CD4-positive, alpha-beta T cell (primary cell): ENCODE results near the gene SPTLC2. TPM values are rescaled to one million over a fixed set of nuclear protein-coding genes. Genes with fewer than 3 reads are reported as not detected.

Experiments used
- ATAC-seq: fragments of 200-7000 bp; cut with Tn5 transposase; one replicate; pipeline ENCODE4 v1.10.0; 2022; ENCODE audit warnings: mild to moderate bottlenecking; ENCODE audit not compliant: poor library complexity
- CTCF ChIA-PET: fragments of 350-600 bp; sonication (Branson Sonifier 250); formaldehyde crosslinking; loops from one replicate; lab custom pipeline; 2021; ENCODE audit warnings: antibody characterized with exemption, inconsistent platforms; lab: Charles Lee
- POLR2A ChIA-PET: fragments of 350-600 bp; sonication (Branson Sonifier 250); formaldehyde crosslinking; loops from one replicate; lab custom pipeline; 2021; ENCODE audit warnings: antibody characterized with exemption, inconsistent platforms; lab: Charles Lee
- DNase-seq, 14 experiments: peaks; one replicate each; pipeline ENCODE4 v3.0.0-alpha.2; 2013 to 2020; ENCODE audit warnings: mixed read lengths in 2 of 14
- H3K27ac ChIP-seq, 2 donors: one replicate each; pipeline versions ENCODE4 v1.5.1 to v1.7.0; 2013; ENCODE audit warnings: low read length in 2 of 2, low read depth in 1 of 2, mild to moderate bottlenecking in 1 of 2
- H3K27me3 ChIP-seq, 2 experiments: 1 replicate in 1 of 2; 2 replicates in 1 of 2; pipeline versions ENCODE4 v1.6.1 to v1.7.0; 2013; ENCODE audit warnings: low read length in 2 of 2, control low read depth in 1 of 2, mild to moderate bottlenecking in 1 of 2, moderate library complexity in 1 of 2; ENCODE audit not compliant: insufficient read depth in 2 of 2, control insufficient read depth in 1 of 2
- H3K36me3 ChIP-seq: one replicate; pipeline ENCODE4 v1.6.1; 2013; ENCODE audit warnings: low read length, control low read depth; ENCODE audit not compliant: insufficient read depth
- H3K4me1 ChIP-seq: one replicate; pipeline ENCODE4 v1.6.1; 2013; ENCODE audit warnings: low read length, control low read depth; ENCODE audit not compliant: insufficient read depth
- H3K4me3 ChIP-seq: one replicate; pipeline ENCODE4 v1.5.1; 2013; ENCODE audit warnings: mild to moderate bottlenecking, low read length, moderate library complexity
- H3K9me3 ChIP-seq, 2 experiments: 1 replicate in 1 of 2; 2 replicates in 1 of 2; pipeline versions ENCODE4 v1.6.1 to v1.7.0; 2013; ENCODE audit warnings: low read length in 2 of 2, mild to moderate bottlenecking in 2 of 2, control low read depth in 1 of 2, moderate library complexity in 1 of 2; ENCODE audit not compliant: control insufficient read depth in 1 of 2, insufficient read depth in 1 of 2
- H3K27ac Mint-ChIP-seq: one replicate; pipeline ENCODE4 v1.8.0; 2020; ENCODE audit warnings: mixed read lengths
- H3K27me3 Mint-ChIP-seq: one replicate; pipeline ENCODE4 v1.8.0; 2021; ENCODE audit warnings: mixed read lengths
- H3K36me3 Mint-ChIP-seq: one replicate; pipeline ENCODE4 v1.8.0; 2021; ENCODE audit warnings: low read depth, mixed read lengths
- H3K4me1 Mint-ChIP-seq: one replicate; pipeline ENCODE4 v1.8.0; 2021; ENCODE audit warnings: low read depth, mixed read lengths
- H3K4me3 Mint-ChIP-seq: one replicate; pipeline ENCODE4 v1.8.0; 2020; ENCODE audit warnings: mild to moderate bottlenecking, mixed read lengths
- H3K9me3 Mint-ChIP-seq: one replicate; pipeline ENCODE4 v1.8.0; 2020; ENCODE audit warnings: mixed read lengths
- intact Hi-C, 2 experiments: fragments of 100-400 bp; cut with DNase I in 1 of 2; cut with micrococcal nuclease in 1 of 2; formaldehyde crosslinking; loops; one replicate each; pipeline versions ENCODE4 v1.15.1 to v1.9.0; 2023 to 2025; cut with DNase I, micrococcal nuclease
- total RNA-seq, 174 experiments: library from RNA in 2 of 174; stranded (reverse) in 2 of 174; gene quantifications; one replicate each; pipeline ENCODE4 v1.2.3 and lab custom pipeline; 2021 to 2026
- TF ChIP-seq, protein P1 (sequence below): fragments of 200-600 bp; IDR thresholded peaks from one replicate; pipeline ENCODE4 v1.8.0; 2022; ENCODE audit warnings: antibody characterized with exemption, mild to moderate bottlenecking

The SPTLC2 gene
- total RNA-seq, 2 experiments from 2014 or later: 13.0 to 14.5 TPM

DNA sequence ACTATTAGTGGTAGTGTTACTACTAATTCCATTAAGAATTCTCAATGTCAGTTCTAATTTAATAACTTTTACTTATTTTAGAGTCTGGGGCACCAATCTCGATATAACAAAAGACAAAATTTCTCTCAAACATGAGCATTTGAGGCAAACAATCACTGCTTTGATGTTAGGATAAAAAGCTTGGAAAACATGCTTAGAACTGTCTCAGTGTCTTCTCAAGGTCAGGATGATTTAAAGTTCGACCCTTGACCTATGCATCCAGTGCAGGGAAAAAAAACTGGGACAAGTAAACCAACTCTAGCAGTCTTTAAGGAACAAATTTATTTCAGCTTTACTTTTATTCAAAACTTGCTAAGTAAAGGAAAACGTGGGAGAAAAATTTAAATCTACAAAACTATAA lies 31.1 kb downstream of the SPTLC2 start:
- Histone ChIP-seq H3K4me1 (peaks cover 21% of the 10 kb centered on the region), H3K27me3 (no peaks in the 10 kb centered on the region), H3K4me3 (no peak overlapping the region), H3K27ac (no peak overlapping the region), H3K36me3 (peaks cover 4% of the 10 kb centered on the region), H3K9me3 (no peaks in the 10 kb centered on the region)
- Mint-ChIP-seq H3K9me3 (no peaks in the 10 kb centered on the region), H3K27me3 (no peaks in the 10 kb centered on the region), H3K27ac (no peak overlapping the region), H3K36me3 (peaks cover 5% of the 10 kb centered on the region), H3K4me3 (no peak overlapping the region), H3K4me1 (peaks cover 46% of the 10 kb centered on the region)
- TF ChIP-seq, protein P1, sequence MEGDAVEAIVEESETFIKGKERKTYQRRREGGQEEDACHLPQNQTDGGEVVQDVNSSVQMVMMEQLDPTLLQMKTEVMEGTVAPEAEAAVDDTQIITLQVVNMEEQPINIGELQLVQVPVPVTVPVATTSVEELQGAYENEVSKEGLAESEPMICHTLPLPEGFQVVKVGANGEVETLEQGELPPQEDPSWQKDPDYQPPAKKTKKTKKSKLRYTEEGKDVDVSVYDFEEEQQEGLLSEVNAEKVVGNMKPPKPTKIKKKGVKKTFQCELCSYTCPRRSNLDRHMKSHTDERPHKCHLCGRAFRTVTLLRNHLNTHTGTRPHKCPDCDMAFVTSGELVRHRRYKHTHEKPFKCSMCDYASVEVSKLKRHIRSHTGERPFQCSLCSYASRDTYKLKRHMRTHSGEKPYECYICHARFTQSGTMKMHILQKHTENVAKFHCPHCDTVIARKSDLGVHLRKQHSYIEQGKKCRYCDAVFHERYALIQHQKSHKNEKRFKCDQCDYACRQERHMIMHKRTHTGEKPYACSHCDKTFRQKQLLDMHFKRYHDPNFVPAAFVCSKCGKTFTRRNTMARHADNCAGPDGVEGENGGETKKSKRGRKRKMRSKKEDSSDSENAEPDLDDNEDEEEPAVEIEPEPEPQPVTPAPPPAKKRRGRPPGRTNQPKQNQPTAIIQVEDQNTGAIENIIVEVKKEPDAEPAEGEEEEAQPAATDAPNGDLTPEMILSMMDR: no peak
- no peak for DNase-seq
- CTCF ChIA-PET: no interaction called here
- ATAC-seq: no peak
- POLR2A ChIA-PET: no interaction called here
- intact Hi-C loops: no loop called here

DNA sequence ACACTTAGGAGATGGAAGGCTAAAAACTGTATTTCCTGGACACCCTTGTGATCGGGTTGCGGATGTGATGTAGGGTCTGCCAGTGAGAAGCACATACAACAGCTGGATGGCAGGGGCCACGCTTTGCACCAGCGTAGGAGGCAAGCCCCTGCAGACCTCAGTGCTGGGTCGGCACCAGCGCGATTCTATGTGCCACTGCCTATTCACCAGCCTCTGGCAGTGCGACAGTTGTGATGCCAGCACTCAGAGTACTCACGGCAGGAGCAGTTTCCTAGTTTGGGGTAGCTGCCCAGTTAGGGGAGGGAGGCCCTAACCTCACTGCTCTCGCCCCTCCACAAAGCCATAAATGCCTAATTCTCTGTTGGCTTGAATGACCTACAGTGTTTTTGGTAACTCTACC lies 31.6 kb downstream of the SPTLC2 start:
- TF ChIP-seq, protein P1: no peak
- ChIA-PET POLR2A (no interaction called here), CTCF (no interaction called here)
- no peak for ATAC-seq
- Histone ChIP-seq H3K36me3 (no peaks in the 10 kb centered on the region), H3K9me3 (no peaks in the 10 kb centered on the region), H3K27me3 (no peaks in the 10 kb centered on the region), H3K4me1 (peaks cover 22% of the 10 kb centered on the region), H3K4me3 (no peak overlapping the region), H3K27ac (no peak overlapping the region)
- H3K27ac Mint-ChIP-seq: no peak overlapping the region
- H3K9me3 Mint-ChIP-seq: no peaks in the 10 kb centered on the region
- peaks cover 42% of the 10 kb centered on the region for H3K4me1 Mint-ChIP-seq
- intact Hi-C loops: loop anchor here (5.0 kb wide), 1 partner anchor 32 kb away; the partner anchor contains the start of gene SPTLC2 (in 2 of the 2)
- H3K27me3 Mint-ChIP-seq: no peaks in the 10 kb centered on the region
- no peak overlapping the region for H3K4me3 Mint-ChIP-seq
- no peak for DNase-seq
- H3K36me3 Mint-ChIP-seq: peaks cover 5% of the 10 kb centered on the region

DNA sequence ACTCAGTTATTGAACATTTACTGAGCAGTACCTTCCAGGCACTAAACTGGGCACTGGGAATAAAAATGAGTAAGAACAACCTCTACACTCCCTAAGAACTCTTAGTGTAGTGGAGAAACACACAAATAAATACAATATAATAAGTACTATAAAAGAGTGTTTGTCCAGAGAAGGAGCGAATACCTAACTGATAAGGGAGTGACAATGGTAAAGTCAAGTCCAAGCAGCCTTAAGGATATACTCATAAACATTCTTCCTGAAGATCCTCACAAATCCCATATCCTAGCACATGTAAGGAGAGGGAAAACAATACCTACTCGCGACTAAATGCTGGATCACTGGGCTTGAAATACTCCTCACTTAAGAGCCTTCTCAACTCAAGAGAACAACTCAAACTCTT lies 32.8 kb downstream of the SPTLC2 start:
- TF ChIP-seq, protein P1: no peak
- H3K4me1 ChIP-seq: peaks cover 14% of the 10 kb centered on the region
- H3K27ac Mint-ChIP-seq: no peak overlapping the region
- no peak overlapping the region for H3K27ac ChIP-seq
- DNase-seq: no peak
- no peaks in the 10 kb centered on the region for H3K27me3 Mint-ChIP-seq
- intact Hi-C loops: loop anchor here (5.0 kb wide), 1 partner anchor 34 kb away; the partner anchor contains the start of gene SPTLC2 (in 2 of the 2)
- no peak overlapping the region for H3K4me3 Mint-ChIP-seq
- H3K4me1 Mint-ChIP-seq: peaks cover 46% of the 10 kb centered on the region
- H3K36me3 Mint-ChIP-seq: peaks cover 5% of the 10 kb centered on the region
- no peaks in the 10 kb centered on the region for H3K27me3 ChIP-seq
- no peak overlapping the region for H3K4me3 ChIP-seq
- POLR2A ChIA-PET: no interaction called here
- H3K36me3 ChIP-seq: no peaks in the 10 kb centered on the region
- CTCF ChIA-PET: no interaction called here
- no peaks in the 10 kb centered on the region for H3K9me3 Mint-ChIP-seq
- no peak for ATAC-seq
- H3K9me3 ChIP-seq: no peaks in the 10 kb centered on the region
